HG02588 (cell line): ENCODE results near the gene DZIP1.
"Not testable (repeated sequence)": the region's sequence is repeated elsewhere in the genome, so short reads cannot be mapped to it uniquely, and the experiment has no call there.

Experiments
- ATAC-seq: cut with Tn5 transposase; IDR thresholded peaks from one replicate; pipeline ENCODE4 v1.9.1; 2021; ENCODE audit warnings: mild to moderate bottlenecking, moderate library complexity; ENCODE audit not compliant: unreplicated experiment

DZIP1 gene

GRCh38 chr13:95603887-95604555 is 40.5 kb downstream of the DZIP1 start:
- no peak for ATAC-seq

DNA sequence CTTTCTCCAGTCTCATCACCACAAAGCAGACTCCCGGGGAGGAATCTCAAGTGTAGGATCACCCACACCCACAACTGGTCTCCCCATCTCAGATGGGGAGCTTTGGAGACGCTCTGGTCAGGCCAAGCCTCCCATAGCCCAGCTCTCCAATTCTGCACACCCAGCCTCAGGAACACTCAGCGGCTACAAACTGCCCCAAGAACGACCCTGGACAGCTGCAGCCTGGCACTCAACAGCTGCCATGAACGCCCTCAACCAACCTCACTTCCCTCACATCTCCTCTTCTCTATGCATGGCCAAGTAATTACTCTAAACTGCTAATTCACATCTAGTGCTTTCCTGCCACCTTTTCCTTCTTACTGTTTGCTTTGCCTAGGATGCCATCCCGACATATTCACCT is 42.6 kb downstream of the DZIP1 start:
- ATAC-seq: no peak

- ATAC-seq: no peak
Observed at GRCh38 chr13:95601216-95601615, 43.3 kb downstream of the DZIP1 start.

DNA sequence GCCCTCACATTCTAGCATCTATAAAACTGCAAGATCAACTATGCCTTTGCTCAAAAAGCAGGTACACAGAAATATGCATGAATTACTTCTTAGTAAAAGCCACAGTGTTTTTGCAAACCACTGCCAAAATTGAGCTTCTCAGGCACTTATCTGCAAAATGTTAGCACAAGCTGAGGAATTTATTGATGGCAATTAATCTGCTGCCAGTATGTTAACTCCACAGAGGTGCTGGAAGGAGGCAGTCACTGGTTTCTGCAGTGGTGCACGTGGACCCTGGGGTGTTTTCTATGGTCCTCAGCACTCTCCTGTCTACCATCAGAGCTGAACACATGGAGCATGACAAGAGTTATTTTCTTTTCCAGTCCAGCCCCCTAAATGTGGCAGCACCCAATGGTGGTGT is 47.8 kb downstream of the DZIP1 start:
- ATAC-seq: no peak

GRCh38 chr13:95593462-95593861 is 51.0 kb downstream of the DZIP1 start:
- no peak for ATAC-seq

DNA sequence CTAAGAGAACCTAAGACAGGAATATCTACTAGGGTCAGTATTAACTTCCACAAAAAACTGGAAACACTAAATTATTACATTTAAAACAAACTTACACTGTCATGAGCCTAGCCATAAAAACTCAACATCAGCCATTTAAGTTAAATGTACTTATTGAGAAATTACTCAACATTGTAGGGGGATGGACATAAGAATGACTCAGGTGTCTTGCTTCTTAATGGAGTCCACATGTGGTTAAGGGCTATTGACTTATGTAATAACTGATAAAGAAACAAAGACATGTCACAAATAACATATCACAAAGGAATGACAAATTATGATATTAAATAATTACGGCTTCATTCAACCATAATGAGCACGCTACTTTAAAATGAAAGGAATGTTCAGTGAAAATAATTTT is 55.8 kb downstream of the DZIP1 start:
- no peak for ATAC-seq

DNA sequence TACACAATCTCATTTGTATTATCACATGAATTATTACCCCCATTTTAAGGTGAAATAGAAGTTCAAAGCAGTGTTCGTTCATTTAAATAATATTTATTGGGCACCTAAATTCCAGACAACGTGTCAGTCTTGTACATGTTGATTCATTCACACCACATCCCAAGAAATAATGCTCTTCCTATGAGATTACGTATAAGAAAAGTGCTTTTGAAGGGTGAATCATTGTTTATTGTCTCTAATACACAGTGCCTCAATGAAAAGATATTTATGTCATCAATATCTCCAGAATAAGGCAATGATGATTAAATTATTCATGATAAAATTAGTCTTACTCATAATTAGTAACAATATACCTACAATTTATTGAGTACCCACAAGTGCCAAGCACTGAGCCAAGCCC is 56.4 kb downstream of the DZIP1 start:
- no peak for ATAC-seq

DNA sequence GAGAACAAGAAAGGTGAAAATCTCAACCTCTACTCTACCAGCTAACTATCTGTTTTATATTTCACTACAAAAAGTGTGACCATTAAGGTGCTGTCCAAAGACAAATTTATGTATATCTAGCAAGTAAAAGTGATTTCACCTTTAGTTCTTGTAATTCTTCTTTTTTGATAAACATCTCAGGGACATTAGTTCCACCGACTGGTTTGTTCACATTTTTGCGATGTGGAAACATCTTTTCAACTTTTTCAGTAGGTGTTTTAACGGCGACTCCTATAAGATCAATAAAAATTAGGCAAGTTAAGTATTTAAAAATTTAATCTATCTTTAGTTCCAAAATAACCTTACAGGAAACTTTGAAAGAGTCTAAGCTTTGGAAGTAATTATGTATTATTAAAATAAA is 58.6 kb downstream of the DZIP1 start:
- no peak for ATAC-seq

GRCh38 chr13:95579303-95579702 is 65.2 kb downstream of the DZIP1 start:
- peak; percentile 92 for ATAC-seq

GRCh38 chr13:95573221-95573620 is 71.3 kb downstream of the DZIP1 start:
- ATAC-seq: no peak

- ATAC-seq: no peak
Observed at GRCh38 chr13:95571941-95572340, 72.6 kb downstream of the DZIP1 start.

- ATAC-seq: no peak
Observed at GRCh38 chr13:95570016-95570415, 74.5 kb downstream of the DZIP1 start.

DNA sequence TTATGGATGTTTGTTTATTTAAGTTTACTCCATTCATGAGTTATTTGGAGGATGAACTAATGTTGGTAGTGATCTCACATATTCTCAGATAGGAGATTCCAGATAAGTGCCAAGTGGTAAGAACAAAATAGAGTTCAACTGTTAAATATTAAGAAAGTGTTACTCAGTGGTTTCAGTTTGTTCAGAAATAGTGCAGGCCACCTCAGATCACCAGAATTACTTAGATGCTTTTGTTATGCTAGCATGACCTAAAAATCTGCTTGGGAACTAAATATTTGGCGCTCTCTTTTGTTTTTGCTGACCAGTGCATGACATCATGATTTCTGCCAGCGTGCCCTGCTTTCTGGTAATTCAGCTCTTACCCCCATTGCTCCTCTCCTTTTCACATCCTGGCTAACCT is 76.4 kb downstream of the DZIP1 start:
- ATAC-seq: no peak

GRCh38 chr13:95565758-95566157 is 78.7 kb downstream of the DZIP1 start:
- not testable (repeated sequence) for ATAC-seq

GRCh38 chr13:95564733-95565291 is 79.7 kb downstream of the DZIP1 start:
- no peak for ATAC-seq

DNA sequence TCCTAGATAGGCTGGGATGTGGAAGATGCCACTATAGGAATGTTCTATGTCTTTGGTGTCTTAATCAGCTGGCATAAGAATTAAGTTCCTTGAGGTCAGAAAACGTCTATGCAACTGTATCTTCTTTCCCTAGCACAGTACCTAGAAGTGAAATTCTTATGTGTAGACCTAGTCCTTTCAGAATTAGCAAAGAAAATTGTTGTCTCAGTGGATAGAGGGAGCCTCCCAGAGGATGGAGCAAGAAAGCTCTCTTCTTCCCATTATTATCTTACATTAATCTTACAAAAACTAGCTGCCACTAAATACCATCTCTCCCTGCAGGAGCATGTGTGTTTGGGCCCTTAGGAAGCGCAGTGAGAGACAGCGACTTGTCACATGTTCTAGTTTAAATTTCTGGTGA is 80.4 kb downstream of the DZIP1 start:
- ATAC-seq: no peak

GRCh38 chr13:95560387-95560786 is 84.1 kb downstream of the DZIP1 start:
- no peak for ATAC-seq

DNA sequence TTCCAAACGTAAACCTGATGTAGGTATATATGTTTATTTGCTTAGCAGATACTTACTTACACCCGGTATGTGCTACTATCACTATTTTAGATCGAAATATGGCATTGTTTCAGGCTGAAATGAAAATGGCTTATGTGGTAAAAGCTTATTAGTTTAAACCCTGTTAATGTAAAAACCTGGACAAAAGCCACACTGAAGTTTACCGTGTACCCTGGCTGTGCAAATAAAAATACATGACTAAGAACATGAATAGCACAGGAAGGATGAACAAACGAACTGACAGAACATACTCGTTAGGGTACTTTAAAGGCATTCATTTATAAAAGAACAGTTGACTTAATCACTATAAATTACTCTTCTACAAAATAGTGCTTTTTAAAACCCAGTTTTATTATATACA is 85.4 kb downstream of the DZIP1 start:
- ATAC-seq: no peak

GRCh38 chr13:95557013-95557412 is 87.5 kb downstream of the DZIP1 start:
- no peak for ATAC-seq

DNA sequence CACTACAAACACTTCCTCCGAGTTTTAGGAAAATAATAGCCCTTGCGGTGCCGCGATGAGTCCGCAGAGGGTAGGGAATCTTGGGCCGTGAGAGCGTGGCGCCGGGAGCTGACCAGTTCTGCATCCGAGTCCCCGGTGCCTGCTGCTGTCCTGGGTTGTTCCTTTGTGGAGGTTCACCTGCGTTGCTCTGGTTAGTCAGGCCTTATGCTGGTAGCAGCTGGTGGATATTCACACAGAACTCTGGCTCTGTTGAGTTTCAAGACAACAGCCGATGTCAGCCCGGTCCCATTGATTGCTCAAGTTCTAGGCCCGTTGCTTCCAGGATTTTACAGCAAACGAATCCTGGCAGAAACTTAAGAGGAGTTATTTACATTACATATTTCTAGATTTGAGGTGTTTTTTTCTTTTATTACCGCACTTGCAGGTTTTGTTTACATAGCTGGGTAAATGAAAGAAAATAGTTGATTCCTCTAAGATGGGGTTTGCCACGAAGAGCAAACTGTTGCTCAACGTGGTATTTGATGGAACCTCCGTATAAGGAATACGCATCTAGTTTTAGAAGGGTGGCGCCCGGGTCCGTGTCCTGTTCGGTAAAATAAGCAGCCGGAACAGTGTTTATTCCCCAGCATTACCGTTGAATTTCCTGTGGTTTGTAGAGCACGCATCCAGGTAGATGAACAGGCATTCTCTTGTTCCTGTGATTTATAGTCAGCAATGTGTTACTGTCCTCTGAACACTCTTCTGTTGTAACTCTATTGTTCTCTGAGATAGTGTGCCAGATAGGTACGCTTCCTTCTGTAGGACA is 90.7 kb downstream of the DZIP1 start:
- no peak for ATAC-seq

- no peak for ATAC-seq
Observed at GRCh38 chr13:95552539-95553441, 91.7 kb downstream of the DZIP1 start, which contains the start of gene CLDN10. Gene CLDN10 (plus strand): TSS chr13:95552720. CDS start chr13:95552754, 34 bp downstream.
